ENCODE data around the gene LHFPL6.

GRCh38 chr13:39542361-39542760, 60.6 kb downstream of the LHFPL6 start:
- TF ChIP-seq CTCF (IDR thresholded peaks at IDR 0.05; ENCODE audit: low read length) (no peak), EZH2 (IDR thresholded peaks at IDR 0.05; ENCODE audit: borderline replicate concordance, low read length) (no peak)

Data from OCI-LY1 (cell line).